Measurements from ENCODE around the gene BTN3A1.
"Not testable (repeated sequence)": the region's sequence is repeated elsewhere in the genome, so short reads cannot be mapped to it uniquely, and the experiment has no call there.

The BTN3A1 gene

DNA sequence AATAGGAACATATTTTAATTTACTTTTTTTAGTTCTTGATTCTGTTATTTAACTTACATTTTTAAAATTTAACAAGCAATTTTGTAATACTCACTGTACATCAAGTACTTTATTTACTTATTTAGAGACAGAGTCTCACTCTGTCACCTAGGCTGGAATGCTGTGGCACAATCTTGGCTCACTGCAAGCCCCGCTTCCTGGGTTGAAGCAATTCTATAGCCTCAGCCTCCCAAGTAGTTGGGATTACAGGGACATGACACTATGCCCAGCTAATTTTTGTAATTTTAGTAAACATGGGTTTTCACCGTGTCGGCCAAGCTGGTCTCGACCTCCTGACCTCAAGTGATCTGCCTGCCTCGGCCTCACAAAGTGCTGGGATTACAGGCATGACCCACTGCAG, 45.2 kb downstream of the BTN3A1 start:
- no peak for DNase-seq

DNA sequence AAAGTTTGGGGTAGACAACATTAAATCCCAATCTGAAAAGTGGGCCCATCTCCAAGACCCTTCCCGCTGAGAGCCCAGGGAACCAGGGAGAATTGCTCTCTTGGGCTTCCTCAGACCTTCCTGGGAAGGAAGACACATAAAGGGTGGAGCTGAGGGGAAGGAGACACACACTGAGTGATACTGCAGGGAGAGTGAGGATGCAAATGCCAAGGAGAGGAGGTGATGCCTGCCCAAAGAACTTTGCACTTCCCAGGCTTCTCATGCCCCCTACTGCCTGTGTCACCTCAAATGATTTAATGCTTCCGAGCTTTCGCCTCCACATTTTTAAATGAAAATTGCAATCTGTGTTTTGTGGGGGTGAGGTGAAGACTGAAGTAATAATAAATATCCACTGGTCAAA, 48.2 kb downstream of the BTN3A1 start:
- no peak for DNase-seq

DNA sequence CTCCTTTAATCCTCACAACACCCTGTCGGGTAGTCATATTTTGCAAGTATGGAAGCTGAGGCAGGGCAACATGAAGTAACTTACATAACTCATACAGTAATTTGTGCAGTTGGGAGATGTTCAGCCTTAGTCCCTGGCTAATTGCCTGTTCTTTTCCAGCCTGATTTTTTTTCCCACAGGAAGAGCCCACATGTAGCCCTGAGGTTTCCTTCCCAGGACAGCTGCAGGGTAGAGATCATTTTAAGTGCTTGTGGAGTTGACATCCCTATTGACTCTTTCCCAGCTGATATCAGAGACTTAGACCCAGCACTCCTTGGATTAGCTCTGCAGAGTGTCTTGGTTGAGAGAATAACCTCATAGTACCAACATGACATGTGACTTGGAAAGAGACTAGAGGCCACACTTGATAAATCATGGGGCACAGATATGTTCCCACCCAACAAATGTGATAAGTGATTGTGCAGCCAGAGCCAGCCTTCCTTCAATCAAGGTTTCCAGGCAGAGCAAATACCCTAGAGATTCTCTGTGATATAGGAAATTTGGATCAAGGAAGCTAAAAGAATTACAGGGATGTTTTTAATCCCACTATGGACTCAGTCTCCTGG, 50.7 kb downstream of the BTN3A1 start:
- no peak for DNase-seq

DNA sequence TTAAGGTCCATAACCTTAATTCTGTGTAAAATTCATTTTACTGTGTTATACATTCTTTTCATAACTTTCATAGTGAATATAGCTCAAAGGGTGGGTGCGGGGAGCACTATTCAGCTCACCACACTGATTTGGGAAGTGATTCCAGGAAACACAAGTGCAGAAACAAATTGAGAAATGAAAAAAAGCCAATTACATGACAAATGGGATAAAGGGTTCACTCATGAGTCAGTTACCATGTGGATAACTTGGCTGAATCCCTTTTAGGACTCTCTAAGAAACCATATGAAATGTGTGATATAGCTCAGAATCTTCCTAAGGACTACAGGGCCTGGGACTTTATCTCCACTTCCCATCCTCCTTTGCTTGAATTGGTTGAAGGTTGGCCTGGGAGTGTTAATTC, 52.6 kb downstream of the BTN3A1 start:
- DNase-seq = no peak

DNA sequence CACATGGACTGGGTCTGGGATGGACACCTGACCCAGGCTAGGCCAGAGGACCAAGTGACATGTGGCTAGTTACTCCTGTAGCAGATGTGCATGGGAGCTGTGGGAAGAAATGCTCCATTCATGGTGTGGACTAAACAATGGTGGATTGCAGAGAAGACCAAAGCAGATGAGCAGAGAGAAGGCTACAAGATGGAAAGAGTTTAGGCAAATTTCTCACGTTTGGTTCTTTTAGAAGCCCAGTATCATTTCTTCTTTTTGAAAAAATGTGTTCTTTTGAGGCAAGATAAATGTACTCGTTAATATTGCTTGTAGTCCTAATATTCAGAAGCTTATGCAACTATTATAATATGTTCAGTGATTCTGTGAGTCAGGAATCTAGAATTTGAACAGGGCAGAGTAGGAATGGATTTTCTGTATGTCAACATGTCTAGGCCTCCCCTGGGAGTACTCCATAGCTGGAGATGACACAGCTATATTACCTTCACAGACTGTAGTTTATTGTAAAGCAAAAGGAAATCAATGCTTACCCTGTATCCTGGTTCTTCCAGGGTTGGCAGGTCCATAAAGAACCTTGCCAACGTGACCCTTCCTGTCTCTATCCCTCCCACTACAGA, 53.4 kb downstream of the BTN3A1 start:
- DNase-seq = no peak

DNA sequence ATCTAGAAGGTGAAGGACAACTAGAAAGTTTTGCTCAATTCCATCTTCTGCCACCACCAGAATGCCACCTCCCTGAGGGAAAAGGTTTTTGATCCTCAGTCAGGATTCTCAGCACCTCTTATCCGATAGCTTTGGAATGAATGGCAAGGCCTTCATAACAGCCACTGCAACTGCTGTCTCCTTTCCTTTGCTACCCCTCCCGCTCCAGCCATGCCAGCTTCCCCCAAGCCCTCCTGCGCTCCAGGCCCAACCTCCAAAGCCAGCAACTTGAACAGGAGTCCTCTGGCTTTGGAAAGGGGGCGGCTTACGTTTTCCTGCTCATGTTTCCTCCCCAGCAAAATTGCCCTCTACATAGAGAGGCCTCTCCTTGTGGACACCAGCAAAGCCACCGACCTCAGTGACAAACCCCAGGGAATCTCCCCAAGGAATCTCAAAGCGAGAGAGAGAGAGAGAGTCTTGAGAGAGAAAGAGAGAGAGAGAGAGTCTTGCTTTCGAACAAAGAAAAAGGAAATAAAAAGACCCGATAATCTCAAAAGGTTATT, 55.3 kb downstream of the BTN3A1 start:
- DNase-seq = no peak

DNA sequence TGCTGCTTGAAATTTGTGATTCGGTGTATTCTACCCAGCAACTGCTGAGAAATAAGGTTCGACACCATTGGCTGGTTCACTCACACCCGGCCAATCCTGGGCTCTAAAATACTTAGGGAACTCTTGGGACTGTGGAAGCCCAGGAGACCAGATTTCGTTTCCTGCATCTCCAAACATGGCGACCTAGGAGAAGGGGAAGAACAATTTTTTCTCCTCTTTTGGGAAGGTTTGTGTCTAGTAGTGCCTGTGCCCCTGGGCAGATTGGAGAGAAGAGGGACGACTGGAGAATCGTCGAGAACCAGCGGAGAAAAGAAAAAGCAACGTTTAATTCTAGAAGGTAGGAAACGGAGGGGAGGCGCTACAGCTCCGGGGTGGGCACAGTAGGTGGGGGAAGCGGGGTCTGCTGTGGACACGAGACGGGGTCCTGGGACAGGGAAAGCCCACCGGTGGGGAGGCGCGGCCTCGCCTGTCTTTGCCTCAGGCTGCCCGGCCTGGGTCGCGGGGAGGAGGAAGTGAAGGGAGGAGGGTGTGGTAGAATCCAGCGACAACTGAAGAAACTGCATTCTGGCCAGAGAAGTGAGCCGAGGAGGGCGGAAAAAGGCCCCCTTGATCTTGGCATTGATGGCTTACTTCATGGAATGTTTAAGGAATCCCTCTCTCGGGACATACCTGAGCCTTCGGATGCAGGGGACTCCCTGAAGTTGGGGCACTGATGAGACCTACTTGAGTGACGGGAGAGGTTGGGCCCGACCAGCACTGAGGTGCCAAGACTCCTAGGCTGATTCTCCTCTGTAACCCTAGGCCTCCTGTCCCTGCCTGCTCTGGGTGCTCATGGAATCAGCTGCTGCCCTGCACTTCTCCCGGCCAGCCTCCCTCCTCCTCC, 56.0 kb downstream of the BTN3A1 start, which contains the start of gene BTN2A1:
TSS of gene BTN2A1 (plus strand) at position 150 of the 883 bp plus-strand sequence. CDS start at position 832, 682 bp downstream.
- peak; percentile 10 to 39 (median 25) for DNase-seq

DNA sequence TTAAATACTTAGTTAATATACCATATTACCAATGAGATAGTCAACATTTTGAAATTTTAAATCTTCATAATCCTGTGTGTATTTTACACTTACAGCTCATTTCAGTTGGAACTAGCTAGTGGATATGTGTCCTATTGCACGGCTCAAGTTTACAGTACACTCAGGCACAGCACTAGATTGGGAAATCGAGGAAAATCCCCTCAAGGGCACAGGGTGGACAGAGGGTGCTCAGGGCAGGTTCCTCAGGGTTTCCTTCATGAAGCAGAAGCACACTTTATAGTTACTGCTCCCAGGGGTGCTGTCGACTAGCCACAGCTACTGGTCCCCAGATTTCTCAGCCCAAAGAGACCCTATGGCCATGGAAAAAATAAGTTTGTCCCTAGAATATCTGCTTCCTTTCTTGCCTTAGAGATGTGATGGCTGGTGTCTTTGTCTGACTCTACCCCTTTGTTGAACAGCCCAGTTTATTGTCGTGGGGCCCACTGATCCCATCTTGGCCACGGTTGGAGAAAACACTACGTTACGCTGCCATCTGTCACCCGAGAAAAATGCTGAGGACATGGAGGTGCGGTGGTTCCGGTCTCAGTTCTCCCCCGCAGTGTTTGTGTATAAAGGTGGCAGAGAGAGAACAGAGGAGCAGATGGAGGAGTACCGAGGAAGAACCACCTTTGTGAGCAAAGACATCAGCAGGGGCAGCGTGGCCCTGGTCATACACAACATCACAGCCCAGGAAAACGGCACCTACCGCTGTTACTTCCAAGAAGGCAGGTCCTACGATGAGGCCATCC, 57.1 kb downstream of the BTN3A1 start:
- no peak for DNase-seq

DNA sequence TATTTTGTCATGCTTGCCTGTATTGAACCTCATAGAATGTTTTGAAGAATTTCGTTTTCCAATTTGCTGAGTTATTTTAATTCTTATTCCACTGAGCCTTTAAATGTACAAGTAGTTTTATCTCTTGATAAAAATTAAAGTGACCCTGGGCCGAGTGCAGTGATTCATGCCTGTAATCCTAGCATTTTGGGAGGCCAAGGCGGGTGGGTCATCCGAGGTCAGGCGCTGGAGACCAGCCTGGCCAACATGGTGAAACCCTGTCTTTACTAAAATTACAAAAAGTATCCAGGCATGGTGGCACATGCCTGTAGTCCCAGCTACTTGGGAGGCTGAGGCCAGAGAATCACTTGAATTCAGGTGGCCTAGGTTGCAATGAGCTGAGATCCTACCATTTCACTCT, 59.3 kb downstream of the BTN3A1 start:
- DNase-seq = not testable (repeated sequence)

DNA sequence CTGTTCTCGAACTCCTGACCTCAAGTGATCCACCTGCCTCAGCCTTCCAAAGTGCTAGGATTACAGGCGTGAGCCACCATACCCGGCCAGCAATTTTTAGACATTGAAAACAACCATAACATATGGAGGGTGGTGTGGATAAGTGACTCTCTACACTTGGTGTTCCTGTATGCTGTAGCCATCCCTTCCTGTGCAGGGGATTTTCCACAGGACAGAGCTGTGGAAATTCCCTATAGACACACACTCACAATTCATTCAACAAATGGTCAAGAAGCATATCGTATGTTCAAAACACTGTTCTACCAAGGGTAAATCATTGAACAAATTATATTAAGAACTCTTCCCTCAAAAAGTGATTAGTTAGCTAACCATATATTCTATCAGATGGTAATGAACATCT, 61.9 kb downstream of the BTN3A1 start:
- no peak for DNase-seq

DNA sequence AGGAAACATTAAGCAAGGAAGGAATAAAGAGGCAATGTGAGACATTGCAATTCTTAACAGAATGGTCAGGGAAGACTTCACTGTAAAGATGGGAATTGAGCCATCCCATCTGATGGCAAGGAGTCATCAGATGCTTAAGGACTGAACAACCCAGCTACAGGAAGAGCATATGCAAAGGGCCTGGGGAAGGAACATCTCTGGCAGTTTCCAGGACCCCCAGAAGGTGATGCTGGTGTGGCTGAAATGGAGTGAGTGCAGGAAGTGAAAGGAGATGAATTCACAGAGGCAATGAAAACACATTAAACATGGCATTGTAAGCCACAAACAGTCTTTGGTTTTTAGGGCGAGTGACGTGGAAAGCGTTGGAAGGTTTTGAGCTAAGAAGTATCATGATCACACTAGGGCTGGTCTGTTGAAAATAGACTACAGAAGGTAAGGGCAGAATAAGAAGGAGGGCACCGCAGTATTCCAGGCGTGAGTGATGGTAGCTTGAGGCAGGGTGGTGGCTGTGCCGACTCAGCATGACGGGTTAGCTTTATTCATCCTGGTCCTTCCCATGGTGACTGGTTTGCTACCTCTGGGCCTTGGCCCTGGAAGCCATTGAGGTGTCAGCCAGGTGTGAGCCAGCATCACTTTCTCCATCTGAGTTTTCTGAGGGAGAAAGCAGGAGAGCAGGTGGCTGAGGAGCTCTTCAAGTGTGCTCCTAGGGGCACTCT, 62.5 kb downstream of the BTN3A1 start:
- DNase-seq = no peak

All from activated CD4-positive, CD25-positive, alpha-beta regulatory T cell (primary cell).